Spleen (tissue), 7 donors: ENCODE measurements around the gene VSIG8.

Experiments
- CTCF ChIP-seq, 11 experiments: fragments of 200-600 bp in 7 of 11; fragments of 450-650 bp in 4 of 11; sonication (generic) in 4 of 11; IDR thresholded peaks in 8 of 11; conservative IDR thresholded peaks in 3 of 11; 1 replicate in 7 of 11; 2 replicates in 4 of 11; pipeline versions ENCODE4 v1.4.0 to v1.8.0; 2016 to 2021; ENCODE audit warnings: antibody characterized with exemption in 11 of 11, inconsistent platforms in 4 of 11, mild to moderate bottlenecking in 1 of 11
- POLR2A ChIP-seq, 3 donors: fragments of 450-650 bp; IDR thresholded peaks; one replicate each; pipeline ENCODE4 v1.5.1; 2017; ENCODE audit warnings: antibody characterized with exemption in 3 of 3, mild to moderate bottlenecking in 1 of 3
- POLR2AphosphoS5 ChIP-seq, 3 donors: sonication (generic); formaldehyde crosslinking; IDR thresholded peaks; one replicate each; pipeline ENCODE4 v1.5.1; 2017; ENCODE audit warnings: antibody characterized with exemption in 3 of 3
- donor health status: DM: no; HTN: no; CAD: no; lungs with moderate emphysema.
- donor health status: DM: no; HTN: no; CAD: no.
- donor health status: DM: no; HTN: no; CAD: no.

DNA sequence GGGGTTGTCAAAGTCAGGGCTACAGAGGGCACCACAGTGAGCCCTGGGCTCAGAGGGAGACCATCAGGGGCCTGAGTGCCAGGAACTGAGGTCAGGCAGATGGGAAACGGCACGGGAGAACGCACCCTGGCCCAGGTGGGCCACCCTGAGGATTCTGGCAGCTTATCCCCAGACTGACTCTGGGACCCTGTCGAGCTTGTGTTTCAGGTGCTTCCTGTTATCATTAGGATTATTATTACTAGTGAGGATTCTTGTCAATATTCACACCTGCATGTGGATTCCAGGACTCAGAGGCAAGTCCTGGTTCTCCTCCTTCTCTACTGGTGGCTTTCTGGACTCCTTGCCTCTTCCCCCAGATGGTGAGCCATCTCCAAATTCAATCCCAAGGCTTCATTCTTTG is 15.2 kb downstream of the VSIG8 start:
- TF ChIP-seq CTCF (IDR thresholded peaks at IDR 0.05 in 8 of 11, conservative IDR thresholded peaks at IDR 0.05 in 3 of 11): no peak
- TF ChIP-seq POLR2A (IDR thresholded peaks at IDR 0.05): no peak
- no peak for TF ChIP-seq POLR2AphosphoS5 (IDR thresholded peaks at IDR 0.05)
